ENCODE measurements around the gene AMOT.

AMOT gene

GRCh38 chrX:112837531-112837930, 3.1 kb downstream of the AMOT start:
- Histone ChIP-seq H3K4me1 (ENCODE audit: low read length) (0 out of 2 replicates have a peak, but pooled peaks cover under 1% of the 10 kb centered on the region), H3K9me2 (replicated peaks; ENCODE audit: insufficient read depth, low read length) (no peaks in the 10 kb centered on the region), H3K79me2 (ENCODE audit: low read length) (no peaks in the 10 kb centered on the region), H3K36me3 (replicated peaks; ENCODE audit: insufficient read depth, low read length) (no peaks in the 10 kb centered on the region), H3K27me3 (replicated peaks; ENCODE audit: insufficient read depth, low read length) (no peaks in the 10 kb centered on the region; the same call in 1 of the 2 replicates), H3K27ac (ENCODE audit: low read length) (no peak overlapping the region), H4K20me1 (ENCODE audit: insufficient read depth, low read length) (no peaks in the 10 kb centered on the region), H3F3A (ENCODE audit: insufficient read depth, low read length) (no peaks in the 10 kb centered on the region), H3K9ac (ENCODE audit: low read length) (no peak overlapping the region), H3K9me3 (replicated peaks; ENCODE audit: insufficient read depth, low read length) (no peaks in the 10 kb centered on the region), H3K4me2 (ENCODE audit: low read depth, low read length) (no peak overlapping the region), H2AFZ (ENCODE audit: low read length) (no peak overlapping the region), H3K4me3 (ENCODE audit: low read length) (no peak overlapping the region)
- DNase-seq: no peak
- TF ChIP-seq EZH2 (optimal IDR thresholded peaks at IDR 0.05; ENCODE audit: low read depth, low read length) (no peak), CTCF (IDR thresholded peaks at IDR 0.05; ENCODE audit: low read length) (no peak), EZH2phosphoT487 (IDR thresholded peaks at IDR 0.05; ENCODE audit: low read length) (no peak)

DNA sequence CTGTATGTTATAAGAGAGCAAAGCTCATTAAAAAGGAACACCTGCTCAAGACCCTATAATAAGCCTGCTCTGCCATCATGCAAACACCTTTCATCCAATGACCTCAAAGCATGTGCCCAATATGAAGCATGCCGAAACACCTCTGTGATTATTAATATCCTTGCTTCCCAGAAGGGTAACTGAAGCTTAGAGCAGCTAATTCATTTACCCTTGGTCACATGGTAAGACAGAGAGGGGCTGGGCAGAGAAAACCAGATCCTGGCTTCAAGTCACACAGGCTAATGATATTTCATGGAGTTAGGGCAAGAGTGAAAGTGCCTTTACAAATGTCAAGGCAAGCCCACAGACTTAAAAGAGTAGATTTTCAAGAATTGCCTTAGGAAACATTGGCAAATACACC, 5.6 kb downstream of the AMOT start:
- H3K79me2 ChIP-seq (ENCODE audit: low read length): no peaks in the 10 kb centered on the region
- no peaks in the 10 kb centered on the region; the same call in 1 of the 2 replicates for H3K27me3 ChIP-seq (replicated peaks; ENCODE audit: insufficient read depth, low read length)
- H2AFZ ChIP-seq (ENCODE audit: low read length): no peak overlapping the region
- 0 out of 2 replicates have a peak, but pooled peaks cover 4% of the 10 kb centered on the region for H3K4me1 ChIP-seq (ENCODE audit: low read length)
- H3K9ac ChIP-seq (ENCODE audit: low read length): no peak overlapping the region
- H3K36me3 ChIP-seq (replicated peaks; ENCODE audit: insufficient read depth, low read length): no peaks in the 10 kb centered on the region
- no peaks in the 10 kb centered on the region for H3K9me3 ChIP-seq (replicated peaks; ENCODE audit: insufficient read depth, low read length)
- H3K27ac ChIP-seq (ENCODE audit: low read length): no peak overlapping the region
- no peaks in the 10 kb centered on the region for H3F3A ChIP-seq (ENCODE audit: insufficient read depth, low read length)
- H3K9me2 ChIP-seq (replicated peaks; ENCODE audit: insufficient read depth, low read length): no peaks in the 10 kb centered on the region
- no peaks in the 10 kb centered on the region for H4K20me1 ChIP-seq (ENCODE audit: insufficient read depth, low read length)
- DNase-seq: no peak
- H3K4me2 ChIP-seq (ENCODE audit: low read depth, low read length): no peak overlapping the region
- no peak for TF ChIP-seq EZH2 (optimal IDR thresholded peaks at IDR 0.05; ENCODE audit: low read depth, low read length)
- no peak for TF ChIP-seq CTCF (IDR thresholded peaks at IDR 0.05; ENCODE audit: low read length)
- TF ChIP-seq EZH2phosphoT487 (IDR thresholded peaks at IDR 0.05; ENCODE audit: low read length): no peak
- no peak overlapping the region for H3K4me3 ChIP-seq (ENCODE audit: low read length)

DNA sequence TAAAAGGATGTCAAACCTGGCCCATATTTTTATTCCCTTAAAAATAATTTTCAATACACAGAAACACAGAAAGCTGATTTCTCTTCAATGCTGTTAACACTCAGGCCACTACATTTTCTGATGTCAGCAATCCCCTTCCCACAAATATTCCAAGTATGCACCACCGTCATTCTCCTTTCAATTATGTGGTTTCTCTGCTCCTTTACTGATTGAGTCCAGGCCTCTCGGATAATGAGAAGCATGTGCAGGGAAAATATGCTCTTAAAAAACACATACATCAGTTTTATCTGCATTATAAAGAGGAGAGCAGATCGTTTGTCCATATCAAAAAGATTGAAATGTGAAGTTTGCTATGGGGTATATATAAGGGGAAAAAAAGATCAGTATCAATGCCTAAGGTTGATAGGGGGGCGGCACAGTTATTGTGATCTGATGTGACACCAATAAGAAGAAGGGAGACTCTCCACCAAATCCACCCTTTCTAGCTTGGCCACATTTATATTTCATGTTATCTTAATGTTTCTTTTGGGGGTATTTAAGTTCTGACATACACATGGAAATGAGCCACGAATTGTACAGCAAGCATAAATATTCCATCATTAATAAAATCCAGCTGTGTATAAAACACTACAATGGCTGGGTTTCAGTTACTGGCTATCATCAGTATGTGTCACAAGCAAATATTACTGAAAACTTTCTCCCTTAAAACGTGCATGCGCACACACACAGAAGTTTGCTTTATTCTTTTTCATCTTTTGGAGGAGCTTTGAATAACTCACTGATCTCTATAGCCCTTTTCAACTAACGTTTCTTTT, 6.4 kb downstream of the AMOT start:
- no peaks in the 10 kb centered on the region for H3K27me3 ChIP-seq (replicated peaks; ENCODE audit: insufficient read depth, low read length)
- 0 out of 2 replicates have a peak, but pooled peaks cover 4% of the 10 kb centered on the region for H3K4me1 ChIP-seq (ENCODE audit: low read length)

More for the DNA sequence above, 6.4 kb downstream of the AMOT start:
- H3F3A ChIP-seq (ENCODE audit: insufficient read depth, low read length): no peaks in the 10 kb centered on the region
- no peaks in the 10 kb centered on the region for H3K9me2 ChIP-seq (replicated peaks; ENCODE audit: insufficient read depth, low read length)
- DNase-seq: no peak
- no peak overlapping the region for H2AFZ ChIP-seq (ENCODE audit: low read length)
- no peak overlapping the region for H3K4me2 ChIP-seq (ENCODE audit: low read depth, low read length)
- H3K79me2 ChIP-seq (ENCODE audit: low read length): no peaks in the 10 kb centered on the region
- no peaks in the 10 kb centered on the region for H4K20me1 ChIP-seq (ENCODE audit: insufficient read depth, low read length)
- H3K9me3 ChIP-seq (replicated peaks; ENCODE audit: insufficient read depth, low read length): no peaks in the 10 kb centered on the region
- no peak overlapping the region for H3K9ac ChIP-seq (ENCODE audit: low read length)
- no peak overlapping the region for H3K27ac ChIP-seq (ENCODE audit: low read length)
- TF ChIP-seq EZH2 (optimal IDR thresholded peaks at IDR 0.05; ENCODE audit: low read depth, low read length) (no peak), EZH2phosphoT487 (IDR thresholded peaks at IDR 0.05; ENCODE audit: low read length) (no peak), CTCF (IDR thresholded peaks at IDR 0.05; ENCODE audit: low read length) (no peak)
- H3K4me3 ChIP-seq (ENCODE audit: low read length): no peak overlapping the region
- no peaks in the 10 kb centered on the region for H3K36me3 ChIP-seq (replicated peaks; ENCODE audit: insufficient read depth, low read length)

All from MM.1S (cell line).